Gastrocnemius medialis (tissue), 4 donors: Measurements from ENCODE around the gene PLK4. TPM values are rescaled to one million over a fixed set of nuclear protein-coding genes. Genes with fewer than 3 reads are reported as not detected.

Experiments
- ATAC-seq, 2 donors: fragments of 150-250 bp; one replicate each; pipeline ENCODE4 v1.9.1; 2016
- DNase-seq, 2 donors: peaks; one replicate each; pipeline ENCODE4 v3.0.0-alpha.2; 2019
- H3K27ac ChIP-seq, 4 donors: fragments of 200-600 bp; sonication (generic); 1 replicate in 1 of 4; 2 replicates in 3 of 4; pipeline ENCODE4 v1.5.1; 2016 to 2018; ENCODE audit warnings: mild to moderate bottlenecking in 2 of 4, moderate library complexity in 1 of 4
- H3K27me3 ChIP-seq, 3 donors: fragments of 200-600 bp; sonication (generic) in 2 of 3; 1 replicate in 1 of 3; 2 replicates in 2 of 3; pipeline versions ENCODE4 v1.5.1 to v1.6.0; 2016 to 2019; ENCODE audit warnings: mild to moderate bottlenecking in 1 of 3, moderate library complexity in 1 of 3
- H3K36me3 ChIP-seq, 2 donors: fragments of 200-600 bp; sonication (generic) in 1 of 2; one replicate each; pipeline ENCODE4 v1.5.1; 2017 to 2018
- H3K4me1 ChIP-seq, 2 donors: fragments of 200-600 bp; sonication (generic) in 1 of 2; one replicate each; pipeline ENCODE4 v1.5.1; 2016 to 2017; ENCODE audit warnings: mild to moderate bottlenecking in 2 of 2
- H3K4me3 ChIP-seq, 4 donors: fragments of 200-600 bp; sonication (generic) in 3 of 4; 1 replicate in 1 of 4; 2 replicates in 3 of 4; pipeline ENCODE4 v1.5.1; 2016 to 2019; ENCODE audit warnings: mild to moderate bottlenecking in 2 of 4
- H3K9me3 ChIP-seq, 3 donors: fragments of 200-600 bp; sonication (generic) in 2 of 3; 1 replicate in 1 of 3; 2 replicates in 2 of 3; pipeline ENCODE4 v1.5.1; 2016 to 2019
- POLR2A ChIP-seq, 2 donors: fragments of 450-650 bp; IDR thresholded peaks; one replicate each; pipeline ENCODE4 v1.6.1; 2017; ENCODE audit warnings: antibody characterized with exemption in 2 of 2, mild to moderate bottlenecking in 2 of 2, moderate library complexity in 2 of 2
- in situ Hi-C, 4 donors: fragments of 200-750 bp; cut with MboI; loops; one replicate each; pipeline versions ENCODE4 v1.15.0 to v1.8.0; 2017; ENCODE audit warnings: low sequenced_read_pairs in 4 of 4
- intact Hi-C: fragments of 100-400 bp; cut with DNase I; formaldehyde crosslinking; loops from one replicate; pipeline ENCODE4 v1.15.1; 2023; ENCODE audit warnings: low total_unique reads
- total RNA-seq, 4 donors: library from RNA; depleted of rRNA; stranded (reverse); fragments of >200 nt; gene quantifications; one replicate each; pipeline versions ENCODE4 v1.1.0 to v1.2.3, GENCODE V29; 2016
- TF ChIP-seq, protein P1 (sequence below), 5 experiments: fragments of 450-650 bp in 3 of 5; fragments of 200-600 bp in 2 of 5; sonication (generic) in 2 of 5; IDR thresholded peaks in 4 of 5; conservative IDR thresholded peaks in 1 of 5; 1 replicate in 4 of 5; 2 replicates in 1 of 5; pipeline ENCODE4 v1.5.1; 2016 to 2019; ENCODE audit warnings: antibody characterized with exemption in 5 of 5, mild to moderate bottlenecking in 3 of 5, moderate library complexity in 3 of 5

The PLK4 gene
- total RNA-seq, 4 donors from 2014 or later, result 0.11 to 0.98 TPM; not detected in 2

GRCh38 chr4:127856196-127856812, 24.4 kb upstream of the PLK4 start:
- H3K27ac ChIP-seq, result no peak overlapping the region
- in situ Hi-C loops, result no loop called here
- TF ChIP-seq, protein P1, sequence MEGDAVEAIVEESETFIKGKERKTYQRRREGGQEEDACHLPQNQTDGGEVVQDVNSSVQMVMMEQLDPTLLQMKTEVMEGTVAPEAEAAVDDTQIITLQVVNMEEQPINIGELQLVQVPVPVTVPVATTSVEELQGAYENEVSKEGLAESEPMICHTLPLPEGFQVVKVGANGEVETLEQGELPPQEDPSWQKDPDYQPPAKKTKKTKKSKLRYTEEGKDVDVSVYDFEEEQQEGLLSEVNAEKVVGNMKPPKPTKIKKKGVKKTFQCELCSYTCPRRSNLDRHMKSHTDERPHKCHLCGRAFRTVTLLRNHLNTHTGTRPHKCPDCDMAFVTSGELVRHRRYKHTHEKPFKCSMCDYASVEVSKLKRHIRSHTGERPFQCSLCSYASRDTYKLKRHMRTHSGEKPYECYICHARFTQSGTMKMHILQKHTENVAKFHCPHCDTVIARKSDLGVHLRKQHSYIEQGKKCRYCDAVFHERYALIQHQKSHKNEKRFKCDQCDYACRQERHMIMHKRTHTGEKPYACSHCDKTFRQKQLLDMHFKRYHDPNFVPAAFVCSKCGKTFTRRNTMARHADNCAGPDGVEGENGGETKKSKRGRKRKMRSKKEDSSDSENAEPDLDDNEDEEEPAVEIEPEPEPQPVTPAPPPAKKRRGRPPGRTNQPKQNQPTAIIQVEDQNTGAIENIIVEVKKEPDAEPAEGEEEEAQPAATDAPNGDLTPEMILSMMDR (IDR thresholded peaks at IDR 0.05 in 4 of 5, conservative IDR thresholded peaks at IDR 0.05 in 1 of 5), result no peak
- no peak for TF ChIP-seq POLR2A (IDR thresholded peaks at IDR 0.05)

GRCh38 chr4:127856813-127857447, 23.8 kb upstream of the PLK4 start:
- in situ Hi-C loops (no loop called here), intact Hi-C loops (no loop called here)
- H3K27me3 ChIP-seq, result no peaks in the 10 kb centered on the region
- TF ChIP-seq POLR2A (IDR thresholded peaks at IDR 0.05), result no peak
- TF ChIP-seq, protein P1 (IDR thresholded peaks at IDR 0.05 in 4 of 5, conservative IDR thresholded peaks at IDR 0.05 in 1 of 5), result no peak
- H3K9me3 ChIP-seq, result no peaks in the 10 kb centered on the region
- DNase-seq, result no peak
- no peak for ATAC-seq
- H3K36me3 ChIP-seq, result no peaks in the 10 kb centered on the region
- H3K4me3 ChIP-seq, result no peak overlapping the region
- no peak overlapping the region for H3K27ac ChIP-seq
- no peaks in the 10 kb centered on the region for H3K4me1 ChIP-seq

More at GRCh38 chr4:127856196-127856812, 24.4 kb upstream of the PLK4 start:
- Histone ChIP-seq H3K4me1 (no peaks in the 10 kb centered on the region), H3K27me3 (no peaks in the 10 kb centered on the region), H3K4me3 (no peak overlapping the region), H3K36me3 (no peaks in the 10 kb centered on the region), H3K9me3 (no peaks in the 10 kb centered on the region)
- ATAC-seq, result no peak
- DNase-seq, result no peak
- intact Hi-C loops, result no loop called here

DNA sequence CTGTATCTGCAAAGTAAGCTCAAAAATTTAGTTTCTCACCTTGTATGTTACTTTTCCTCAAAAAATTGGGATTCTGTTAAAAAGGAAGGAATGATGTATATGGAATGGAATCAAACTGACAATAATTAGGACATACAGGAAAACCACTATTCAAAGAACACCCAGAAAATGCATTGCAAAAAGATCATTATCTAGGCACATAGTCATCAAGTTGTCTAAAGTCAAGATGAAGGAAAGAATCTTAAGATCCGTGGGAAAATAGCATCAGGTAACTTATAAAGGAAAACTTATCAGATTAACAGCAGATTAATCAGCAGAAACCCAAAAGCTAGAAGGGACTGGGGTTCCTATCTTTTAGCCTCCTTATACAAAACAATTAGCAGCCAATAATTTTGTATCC, 23.1 kb upstream of the PLK4 start:
- Histone ChIP-seq H3K27me3 (no peaks in the 10 kb centered on the region), H3K36me3 (no peaks in the 10 kb centered on the region), H3K4me1 (no peaks in the 10 kb centered on the region), H3K9me3 (no peaks in the 10 kb centered on the region), H3K4me3 (no peak overlapping the region), H3K27ac (no peak overlapping the region)
- in situ Hi-C loops, result no loop called here
- ATAC-seq (no peak), DNase-seq (no peak)
- intact Hi-C loops, result no loop called here
- TF ChIP-seq, protein P1 (IDR thresholded peaks at IDR 0.05 in 4 of 5, conservative IDR thresholded peaks at IDR 0.05 in 1 of 5), result no peak
- TF ChIP-seq POLR2A (IDR thresholded peaks at IDR 0.05), result no peak

GRCh38 chr4:127868196-127868595, 12.5 kb upstream of the PLK4 start:
- no peak for TF ChIP-seq POLR2A (IDR thresholded peaks at IDR 0.05)
- TF ChIP-seq, protein P1 (IDR thresholded peaks at IDR 0.05 in 4 of 5, conservative IDR thresholded peaks at IDR 0.05 in 1 of 5), result no peak
- no peak overlapping the region for H3K27ac ChIP-seq
- no peaks in the 10 kb centered on the region for H3K36me3 ChIP-seq
- ATAC-seq, result no peak
- no peaks in the 10 kb centered on the region for H3K9me3 ChIP-seq
- DNase-seq, result no peak
- H3K4me1 ChIP-seq, result no peaks in the 10 kb centered on the region
- in situ Hi-C loops, result no loop called here
- no peak overlapping the region for H3K4me3 ChIP-seq
- no peaks in the 10 kb centered on the region for H3K27me3 ChIP-seq
- intact Hi-C loops, result no loop called here
